Measurements from ENCODE around the gene BCL2L13.
"Not testable (repeated sequence)": the region's sequence is repeated elsewhere in the genome, so short reads cannot be mapped to it uniquely, and the experiment has no call there.

The BCL2L13 gene

DNA sequence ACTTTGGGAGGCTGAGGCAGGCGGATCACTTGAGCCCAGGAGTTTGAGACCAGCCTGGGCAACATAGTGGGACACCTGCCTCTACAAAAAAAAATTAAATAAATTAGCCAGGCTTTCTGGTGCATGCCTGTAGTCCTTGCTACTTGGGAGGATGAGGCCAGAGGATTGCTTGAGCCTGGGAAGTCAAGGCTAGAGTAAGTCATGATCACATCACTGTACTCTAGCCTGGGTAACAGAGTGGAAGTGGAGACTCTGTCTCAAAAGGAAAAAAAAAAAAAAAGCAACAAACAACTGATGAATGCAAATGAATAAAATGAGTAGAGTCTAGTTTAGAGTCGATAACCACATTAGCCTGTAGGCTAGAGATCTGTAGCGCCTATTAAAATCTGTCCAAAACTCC, 3.9 kb upstream of the BCL2L13 start:
- DNase-seq (ENCODE audit: low read depth in 2 of 2, low spot score in 1 of 2), result no peak

GRCh38 chr22:17636850-17637249, 1.7 kb upstream of the BCL2L13 start:
- not testable (repeated sequence) for DNase-seq (ENCODE audit: low read depth in 2 of 2, low spot score in 1 of 2)

- no peak for DNase-seq (ENCODE audit: low read depth in 2 of 2, low spot score in 1 of 2)
Observed at GRCh38 chr22:17637490-17638181, 921 bp upstream of the BCL2L13 start.

DNA sequence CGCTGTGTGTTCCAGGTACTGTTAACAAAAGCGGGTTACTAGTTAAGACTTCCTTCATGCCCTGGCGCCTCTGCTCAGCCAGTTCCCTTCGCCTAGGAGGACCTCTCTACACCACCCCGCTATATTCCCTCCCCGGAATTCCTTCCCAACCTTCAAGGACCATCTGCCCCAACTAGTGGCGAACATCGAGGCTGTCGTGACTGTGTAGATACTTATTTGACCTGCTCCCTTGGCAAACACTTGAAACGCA, 450 bp upstream of the BCL2L13 start:
- DNase-seq (ENCODE audit: low read depth in 2 of 2, low spot score in 1 of 2), result no peak

DNA sequence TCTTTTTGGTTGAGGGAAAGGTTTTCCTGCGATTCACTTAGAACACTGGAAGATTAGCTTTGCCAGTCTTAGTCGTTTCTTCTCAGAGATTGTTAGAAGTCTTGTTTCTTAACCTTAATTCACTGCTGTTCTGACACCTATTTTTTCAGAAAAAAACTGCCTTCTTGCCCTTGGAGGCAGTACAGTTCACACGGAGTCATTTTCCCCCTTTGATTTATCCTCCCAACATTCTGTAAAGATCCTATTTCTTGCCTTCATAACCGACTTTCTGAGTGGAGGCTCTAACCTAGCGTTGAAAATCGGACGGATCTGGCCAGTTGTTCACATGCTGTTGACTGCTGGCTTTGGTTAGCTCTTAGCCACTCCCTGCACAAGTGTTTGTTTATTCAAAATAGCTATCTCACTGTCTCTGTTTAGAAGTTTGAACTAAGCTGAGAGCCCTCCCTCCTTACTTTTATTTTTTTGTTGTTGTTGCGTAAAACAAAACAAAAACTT, 737 bp downstream of the BCL2L13 start:
- DNase-seq (ENCODE audit: low read depth in 2 of 2, low spot score in 1 of 2), result no peak

GRCh38 chr22:17641269-17641668, 2.7 kb downstream of the BCL2L13 start:
- DNase-seq (ENCODE audit: low read depth in 2 of 2, low spot score in 1 of 2), result no peak

DNA sequence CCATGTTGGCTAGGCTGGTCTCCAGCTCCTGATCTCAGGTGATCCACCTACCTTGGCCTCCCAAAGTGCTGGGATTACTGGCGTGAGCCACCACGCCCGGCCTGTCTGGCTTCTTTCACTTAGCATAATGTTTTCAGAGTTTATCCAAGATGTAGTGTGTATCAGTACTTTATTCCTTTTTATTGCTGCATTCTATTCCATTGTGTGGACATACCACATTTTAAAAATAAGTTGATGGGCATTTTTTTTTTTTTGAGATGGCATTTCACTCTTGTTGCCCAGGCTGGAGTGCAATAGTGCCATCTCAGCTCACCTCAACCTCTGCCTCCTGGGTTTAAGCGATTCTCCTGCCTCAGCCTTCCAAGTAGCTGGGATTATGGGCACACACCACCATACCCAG, 3.8 kb downstream of the BCL2L13 start:
- DNase-seq (ENCODE audit: low read depth in 2 of 2, low spot score in 1 of 2), result not testable (repeated sequence)

GRCh38 chr22:17647452-17647851, 8.9 kb downstream of the BCL2L13 start:
- DNase-seq (ENCODE audit: low read depth in 2 of 2, low spot score in 1 of 2), result no peak

GRCh38 chr22:17647991-17648390, 9.4 kb downstream of the BCL2L13 start:
- no peak for DNase-seq (ENCODE audit: low read depth in 2 of 2, low spot score in 1 of 2)

DNA sequence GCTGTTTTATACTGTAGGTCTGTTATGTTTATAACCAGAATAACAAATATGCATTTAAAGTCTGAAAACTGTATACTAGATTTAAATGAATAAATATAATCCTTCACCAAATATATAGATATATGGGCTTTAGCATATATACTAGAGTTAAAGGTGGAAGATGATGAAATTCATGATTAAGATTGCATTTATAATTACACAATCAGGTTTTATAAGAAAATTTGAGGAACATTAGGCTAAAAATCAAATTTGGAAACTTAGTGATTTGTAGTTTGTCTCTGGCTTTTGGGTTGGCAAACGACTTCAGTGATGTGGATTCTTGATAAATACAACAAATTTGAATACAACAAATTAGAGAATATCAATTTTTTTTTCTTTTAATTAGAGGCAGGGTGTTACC, 10.0 kb downstream of the BCL2L13 start:
- no peak for DNase-seq (ENCODE audit: low read depth in 2 of 2, low spot score in 1 of 2)

GRCh38 chr22:17655289-17655688, 16.7 kb downstream of the BCL2L13 start:
- no peak for DNase-seq (ENCODE audit: low read depth in 2 of 2, low spot score in 1 of 2)

GRCh38 chr22:17656870-17657395, 18.4 kb downstream of the BCL2L13 start:
- DNase-seq (ENCODE audit: low read depth in 2 of 2, low spot score in 1 of 2), result no peak

- DNase-seq (ENCODE audit: low read depth in 2 of 2, low spot score in 1 of 2), result no peak
Observed at GRCh38 chr22:17664414-17665055, 26.0 kb downstream of the BCL2L13 start.

- no peak for DNase-seq (ENCODE audit: low read depth in 2 of 2, low spot score in 1 of 2)
Observed at GRCh38 chr22:17665248-17665647, 26.7 kb downstream of the BCL2L13 start.

GRCh38 chr22:17665854-17666253, 27.3 kb downstream of the BCL2L13 start:
- no peak for DNase-seq (ENCODE audit: low read depth in 2 of 2, low spot score in 1 of 2)

DNA sequence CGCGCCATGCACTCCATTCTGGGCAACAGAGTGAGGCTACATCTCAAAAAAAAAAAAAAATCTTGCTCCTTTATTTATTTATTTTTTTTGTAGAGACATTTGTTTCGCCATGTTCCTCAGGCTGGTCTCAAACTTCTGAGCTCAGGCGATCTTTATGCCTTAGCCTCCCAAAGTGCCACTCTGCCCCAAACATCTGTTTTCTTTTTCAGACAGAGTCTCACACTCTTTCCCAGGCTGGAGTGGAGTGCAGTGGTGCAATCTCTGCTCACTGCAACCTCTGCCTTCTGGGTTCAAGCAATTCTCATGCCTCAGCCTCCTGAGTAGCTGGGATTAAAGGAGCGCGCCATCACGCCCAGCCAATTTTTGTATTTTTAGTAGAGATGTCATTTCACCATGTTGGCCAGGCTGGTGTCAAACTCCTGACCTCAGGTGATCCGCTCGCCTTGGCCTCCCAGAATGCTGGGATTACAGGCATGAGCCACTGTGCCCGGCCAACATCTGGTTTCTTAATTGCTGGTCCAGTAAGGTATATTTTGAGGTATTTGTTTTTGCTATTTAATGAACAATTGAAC, 33.0 kb downstream of the BCL2L13 start:
- DNase-seq (ENCODE audit: low read depth in 2 of 2, low spot score in 1 of 2), result not testable (repeated sequence)

DNA sequence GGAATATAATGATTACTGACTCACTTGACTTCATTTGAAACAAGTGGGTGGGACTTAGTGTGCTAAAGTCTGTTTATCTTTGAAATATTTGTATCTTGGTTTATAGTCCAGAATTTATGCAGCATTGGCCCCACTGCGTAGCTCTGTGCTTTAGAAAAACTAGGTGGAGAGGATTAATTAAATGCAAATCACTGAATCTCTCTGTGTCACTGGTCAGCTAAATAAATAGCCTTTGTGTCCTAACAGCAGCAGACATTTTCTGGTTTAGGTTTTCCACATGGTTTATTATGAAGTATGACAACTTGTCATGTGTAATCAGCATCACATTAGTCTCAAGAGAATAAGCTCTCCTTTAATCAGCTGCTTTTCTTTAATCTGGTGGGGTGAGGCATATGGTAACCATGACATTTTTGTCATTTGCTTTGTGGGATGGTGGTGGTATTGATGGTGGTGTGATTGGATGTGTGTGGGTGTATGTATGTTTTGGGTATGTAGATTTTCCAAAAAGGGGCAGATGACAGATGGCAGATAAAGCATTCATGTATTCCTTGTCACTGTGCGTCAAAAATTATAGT, 33.9 kb downstream of the BCL2L13 start:
- no peak for DNase-seq (ENCODE audit: low read depth in 2 of 2, low spot score in 1 of 2)

DNA sequence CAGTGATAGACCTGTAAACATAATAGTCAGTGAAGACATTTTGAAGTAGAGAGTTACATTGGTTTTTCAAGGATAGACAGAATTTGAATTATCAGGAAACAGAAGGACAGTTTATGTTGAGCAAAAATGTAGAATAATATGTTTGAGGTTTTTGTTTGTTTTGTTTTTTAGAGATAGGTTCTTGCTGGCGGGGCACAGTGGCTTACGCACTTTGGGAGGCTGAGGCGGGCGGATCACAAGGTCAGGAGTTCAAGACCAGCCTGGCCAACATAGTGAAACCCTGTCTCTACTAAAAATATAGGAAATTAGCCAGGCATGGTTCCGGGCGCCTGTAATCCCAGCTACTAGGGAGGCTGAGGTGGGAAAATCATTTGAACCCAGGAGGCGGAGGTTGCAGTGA, 35.6 kb downstream of the BCL2L13 start:
- no peak for DNase-seq (ENCODE audit: low read depth in 2 of 2, low spot score in 1 of 2)

DNA sequence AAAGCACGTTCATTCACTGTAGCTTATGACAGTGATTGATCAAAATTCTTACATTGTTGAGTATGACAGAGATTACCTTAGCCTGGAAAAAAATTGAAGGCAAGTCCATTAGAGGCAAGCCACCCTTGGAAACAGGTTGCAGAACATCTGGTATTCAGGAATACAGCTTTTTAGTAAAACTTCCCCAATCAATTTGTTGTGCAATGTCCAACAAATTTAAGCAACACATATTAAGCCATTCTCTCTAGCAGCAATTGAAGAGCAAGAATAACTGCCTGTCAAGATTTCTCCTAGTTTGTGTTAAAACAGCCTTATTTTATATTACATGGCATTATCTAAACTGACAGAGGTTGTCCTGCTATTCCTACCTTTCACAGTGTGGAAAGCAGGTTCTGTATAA, 37.0 kb downstream of the BCL2L13 start:
- no peak for DNase-seq (ENCODE audit: low read depth in 2 of 2, low spot score in 1 of 2)

DNA sequence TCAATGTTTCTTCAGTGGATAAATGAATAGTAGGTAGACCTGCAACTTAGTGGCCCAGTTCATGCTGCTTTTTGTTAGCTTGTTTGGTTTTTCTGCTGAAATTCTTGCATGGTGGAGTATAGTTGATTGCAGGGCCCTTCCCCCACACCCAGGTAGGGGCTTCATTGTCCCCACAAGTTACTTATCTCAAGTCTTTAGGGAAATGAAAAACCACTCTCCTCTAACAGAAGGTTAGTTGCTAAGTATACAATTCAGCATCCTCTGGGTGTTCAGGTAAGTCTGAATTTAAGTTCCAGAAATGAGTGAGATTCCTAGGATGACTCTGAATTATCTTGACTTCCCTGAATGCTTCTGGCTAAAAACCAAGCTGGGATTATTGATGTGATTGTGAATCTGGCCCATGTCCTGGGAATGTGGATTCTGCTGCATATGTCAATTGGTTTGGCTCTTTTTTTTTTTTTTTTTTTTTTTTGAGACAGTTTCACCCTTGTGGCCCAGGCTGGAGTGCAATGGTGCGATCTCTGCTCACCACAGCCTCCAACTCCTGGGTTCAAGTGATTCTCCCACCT, 40.3 kb downstream of the BCL2L13 start:
- DNase-seq (ENCODE audit: low read depth in 2 of 2, low spot score in 1 of 2), result no peak

GRCh38 chr22:17684245-17684644, 45.7 kb downstream of the BCL2L13 start:
- no peak for DNase-seq (ENCODE audit: low read depth in 2 of 2, low spot score in 1 of 2)

DNA sequence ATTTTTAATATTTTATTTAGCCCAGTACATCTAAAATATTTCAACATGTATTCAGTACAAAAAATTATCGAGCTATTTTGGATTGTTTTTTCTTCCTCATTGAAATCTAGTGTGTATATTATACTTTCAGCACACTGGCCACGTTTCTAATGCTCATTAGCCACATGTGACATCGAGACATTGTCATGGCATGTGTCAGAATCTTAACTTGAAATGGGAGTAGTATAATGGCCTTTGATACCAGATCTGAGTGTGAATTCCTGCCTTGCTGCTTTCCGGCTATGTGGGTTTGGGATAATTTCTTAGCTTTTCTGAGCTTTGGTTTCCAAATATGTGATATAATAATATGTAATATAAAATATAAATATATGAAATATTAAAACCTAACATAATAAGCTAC, 54.3 kb downstream of the BCL2L13 start:
- no peak for DNase-seq (ENCODE audit: low read depth in 2 of 2, low spot score in 1 of 2)
